ENCODE data around the gene TSPAN17.
A peak's percentile ranks its signal among the peaks of the same experiment; 100 is the strongest.
"Not testable (repeated sequence)": the region's sequence is repeated elsewhere in the genome, so short reads cannot be mapped to it uniquely, and the experiment has no call there.

The TSPAN17 gene

GRCh38 chr5:176647030-176647842 is at the start of gene TSPAN17:
Gene TSPAN17, plus strand, starts transcription at chr5:176647484. Its CDS starts 132 bp downstream, at chr5:176647616.
- peak; percentile 97 to 99 for DNase-seq

- DNase-seq = not testable (repeated sequence)
These were observed 47.4 kb upstream of the TSPAN17 start for GRCh38 chr5:176599749-176600430.

DNA sequence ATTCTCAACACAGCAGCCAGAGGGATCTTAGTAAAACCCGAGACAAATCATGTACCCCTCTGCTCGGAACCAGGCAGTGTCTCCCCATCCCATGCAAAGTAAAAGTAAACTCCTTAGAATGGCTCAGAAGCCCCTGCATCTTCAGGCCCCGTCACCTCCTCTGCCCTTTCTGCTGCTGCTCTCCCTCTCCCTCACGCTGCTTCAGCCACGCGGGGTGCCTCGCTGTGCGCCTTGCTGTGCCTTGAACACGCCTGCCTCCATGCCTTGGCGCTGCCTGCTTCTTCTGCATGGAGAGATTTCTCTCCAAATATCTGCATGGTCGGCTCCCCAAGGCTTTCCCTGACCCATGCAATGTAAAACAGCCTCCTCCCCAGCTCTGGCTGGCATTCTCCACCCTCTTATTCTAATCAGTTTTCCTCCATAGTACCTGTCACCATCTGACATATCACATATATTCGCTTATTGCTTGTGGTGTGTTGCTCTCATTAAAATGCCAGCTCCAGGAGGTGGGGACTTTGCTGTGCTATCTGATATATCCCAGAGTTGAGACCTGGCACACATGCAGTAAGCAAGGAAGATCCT is 45.3 kb upstream of the TSPAN17 start:
- no peak for DNase-seq

GRCh38 chr5:176603091-176603490 is 44.2 kb upstream of the TSPAN17 start:
- DNase-seq = no peak

DNA sequence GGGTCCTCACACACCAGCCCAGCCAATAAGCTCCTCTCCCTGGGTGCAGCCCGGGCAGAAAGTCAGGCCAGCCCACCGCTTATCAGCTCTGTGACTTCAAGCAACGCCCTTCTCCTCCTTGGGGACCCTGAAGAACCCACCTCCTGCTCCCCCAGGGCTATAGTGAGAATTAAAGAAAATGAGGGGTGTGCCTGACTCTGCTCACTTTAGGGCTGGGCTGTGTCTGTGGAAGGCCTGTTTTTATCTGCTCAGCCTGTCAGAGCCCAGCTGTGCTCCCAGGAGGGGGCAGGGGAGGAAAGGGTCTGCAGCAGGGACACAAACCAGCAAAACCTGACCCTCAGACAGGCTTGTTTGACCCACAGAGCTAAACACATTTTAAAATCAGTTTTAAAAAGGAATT is 41.3 kb upstream of the TSPAN17 start:
- no peak for DNase-seq

DNA sequence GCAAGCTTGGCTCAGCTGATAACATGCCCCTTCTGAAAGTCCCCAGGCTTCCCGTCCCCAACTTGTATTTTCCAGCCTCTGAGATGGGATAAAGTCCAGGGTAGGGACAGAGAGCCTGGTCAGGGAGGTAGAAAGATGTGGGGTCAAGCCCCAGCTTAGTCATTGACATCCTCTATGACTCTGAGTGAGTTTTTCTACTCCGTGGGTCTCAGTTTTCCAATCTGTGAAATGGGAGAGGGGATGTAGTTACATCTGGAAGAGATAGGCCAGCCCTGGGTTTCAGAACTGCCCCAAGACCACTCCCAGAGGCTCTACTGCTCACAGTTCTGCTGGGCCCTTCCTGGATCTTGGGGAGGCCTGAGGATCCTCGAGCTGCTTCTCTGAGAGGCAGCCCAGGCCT is 40.4 kb upstream of the TSPAN17 start:
- no peak for DNase-seq

DNA sequence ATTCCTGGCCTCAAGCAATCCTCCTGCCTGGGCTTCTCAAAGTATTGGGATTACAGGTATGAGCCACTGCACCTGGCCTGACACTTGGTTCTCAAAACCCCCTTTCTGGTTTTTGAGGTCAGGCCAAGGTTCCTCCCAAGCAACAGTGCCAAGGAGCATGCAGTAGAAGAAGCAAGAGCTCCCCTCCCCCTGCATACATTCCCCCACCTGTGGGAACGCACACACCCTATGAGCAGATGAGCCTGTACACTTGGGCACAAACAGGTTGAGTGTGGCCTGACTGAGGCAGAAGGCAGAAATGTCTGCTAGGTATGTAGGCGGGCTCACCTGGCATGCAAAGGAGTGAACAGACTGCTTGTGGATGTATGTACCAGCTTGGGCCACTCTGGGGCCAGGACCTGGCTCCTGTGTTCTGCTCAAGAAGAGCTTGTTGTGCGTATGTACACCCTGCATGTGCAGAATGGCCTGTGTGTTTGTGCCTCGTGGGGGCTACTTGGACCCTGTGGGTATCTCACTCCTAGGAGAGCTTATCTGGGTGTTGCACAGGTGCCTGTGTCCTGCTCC is 39.1 kb upstream of the TSPAN17 start:
- DNase-seq = no peak

DNA sequence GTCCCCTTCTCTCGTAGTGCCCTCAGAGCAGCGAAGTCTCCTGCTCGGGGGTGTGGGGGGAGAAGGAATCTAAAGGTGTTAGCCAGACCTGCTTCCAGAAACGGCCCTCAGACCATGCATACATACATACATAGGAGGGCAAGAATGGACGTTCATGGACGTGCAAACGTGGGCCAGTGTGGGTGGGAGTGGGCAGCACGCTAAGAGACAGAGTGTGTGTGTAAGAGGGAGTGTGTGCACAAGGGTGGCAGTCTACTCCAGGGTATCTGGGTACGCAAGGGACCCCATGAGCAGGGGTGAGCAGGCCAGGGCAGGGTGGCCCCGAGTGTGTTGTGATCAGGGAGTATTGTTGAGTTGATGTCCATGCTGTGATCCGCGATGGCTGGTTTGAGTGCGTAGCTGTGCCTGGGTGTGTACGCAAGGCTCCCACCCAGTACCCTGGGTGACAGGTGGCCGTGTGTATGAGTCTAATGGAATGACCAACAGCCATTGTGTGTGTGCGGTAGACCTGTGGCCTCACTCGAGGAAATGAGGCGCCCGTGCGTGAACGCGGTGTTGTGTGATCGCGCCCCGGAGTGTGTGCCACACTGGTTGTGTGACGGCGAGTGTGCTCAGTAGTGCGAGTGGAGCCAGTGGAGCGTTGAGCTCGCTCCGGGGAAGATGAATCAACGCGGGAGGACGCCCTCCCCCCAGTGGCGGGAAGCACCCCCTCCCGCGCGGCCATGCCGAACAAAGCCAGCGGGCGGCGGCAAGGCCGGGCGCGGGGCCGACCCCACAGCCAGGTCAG is 38.2 kb upstream of the TSPAN17 start:
- no peak for DNase-seq

GRCh38 chr5:176609724-176610434 is 37.4 kb upstream of the TSPAN17 start, which contains the start of gene GPRIN1:
Gene GPRIN1, minus strand, starts transcription at chr5:176610156. Its CDS starts 10,322 bp downstream, at chr5:176599834.
- DNase-seq = peak; percentile 23 to 45

DNA sequence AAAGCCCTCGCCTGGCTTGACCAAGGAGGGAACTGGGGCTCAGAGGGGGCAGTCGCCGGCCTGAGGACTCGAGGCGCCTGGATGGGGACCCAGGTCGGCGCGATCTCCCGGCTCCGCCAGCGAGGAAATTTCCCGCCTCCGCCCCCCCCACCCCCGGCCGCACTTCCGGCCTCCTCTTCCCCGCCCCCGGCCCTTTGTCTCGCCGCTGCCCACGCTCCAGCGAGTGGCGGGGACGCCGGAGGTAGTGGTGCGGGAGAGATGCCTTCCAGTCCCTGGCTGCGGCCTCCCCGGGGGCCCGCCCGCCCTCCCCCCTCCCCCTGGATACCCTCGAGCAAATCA is 36.9 kb upstream of the TSPAN17 start:
- DNase-seq = no peak

GRCh38 chr5:176611435-176611834 is 35.8 kb upstream of the TSPAN17 start:
- no peak for DNase-seq

GRCh38 chr5:176612008-176612407 is 35.3 kb upstream of the TSPAN17 start:
- no peak for DNase-seq

GRCh38 chr5:176612855-176613254 is 34.4 kb upstream of the TSPAN17 start:
- no peak for DNase-seq

- DNase-seq = no peak
These were observed 32.3 kb upstream of the TSPAN17 start for GRCh38 chr5:176614805-176615478.

- DNase-seq = no peak
These were observed 30.8 kb upstream of the TSPAN17 start for GRCh38 chr5:176616511-176616910.

- DNase-seq = no peak
These were observed 28.5 kb upstream of the TSPAN17 start for GRCh38 chr5:176618783-176619182.

DNA sequence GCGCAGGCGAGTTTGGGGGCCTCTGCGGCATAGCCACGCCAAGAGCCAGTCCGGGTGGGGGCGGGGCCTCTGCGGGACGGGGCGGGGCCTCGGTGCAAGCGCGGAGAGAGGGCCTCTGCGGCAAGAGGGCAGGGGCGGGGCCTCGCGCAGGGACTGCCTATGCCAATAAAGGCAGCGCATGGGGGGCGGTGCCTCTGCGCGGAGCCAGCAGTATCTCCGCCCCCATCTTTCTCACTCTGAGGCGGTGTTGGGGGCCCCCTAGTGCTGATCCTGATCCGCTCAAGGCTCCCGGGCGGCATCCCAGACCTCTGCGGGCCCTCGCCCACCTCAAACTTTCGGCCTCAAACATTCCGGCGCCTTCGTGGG is 28.1 kb upstream of the TSPAN17 start:
- peak; percentile 78 to 80 for DNase-seq

- DNase-seq = no peak
These were observed 27.5 kb upstream of the TSPAN17 start for GRCh38 chr5:176619569-176620332.

DNA sequence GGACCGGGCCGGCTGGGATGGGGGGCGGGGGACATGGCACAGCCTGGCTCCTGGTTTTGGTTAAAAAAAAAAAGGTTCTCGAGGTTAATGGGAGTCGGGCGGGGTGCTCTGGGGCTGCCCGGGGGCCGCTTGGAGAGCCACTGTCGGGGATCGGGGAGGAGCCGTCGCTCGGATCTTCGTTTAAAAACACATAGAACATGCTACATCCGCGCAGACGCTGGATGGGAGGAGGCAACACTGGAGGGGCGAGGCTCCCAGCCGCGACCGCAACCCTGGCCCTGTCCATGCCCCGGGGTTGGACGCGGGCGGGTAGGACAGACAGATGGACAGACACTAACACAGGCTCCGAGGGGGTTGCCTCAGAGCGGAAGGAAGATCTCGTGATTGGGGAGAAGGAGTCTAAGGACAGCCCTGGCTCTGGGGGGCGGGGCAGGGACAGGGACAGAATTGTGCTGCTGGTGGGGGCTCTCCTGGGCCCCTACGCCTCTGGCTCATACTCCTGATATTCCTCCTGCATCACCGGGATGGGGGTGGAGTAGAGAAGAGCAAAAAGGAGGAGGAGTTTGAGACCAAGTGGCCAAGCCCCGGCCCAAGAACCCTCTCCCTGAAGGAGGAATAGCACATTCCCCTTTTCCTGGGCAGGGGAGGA is 26.8 kb upstream of the TSPAN17 start:
- no peak for DNase-seq

GRCh38 chr5:176621661-176622079 is 25.6 kb upstream of the TSPAN17 start:
- no peak for DNase-seq

Data from NCI-H187 (cell line).